CD4-positive, alpha-beta T cell treated with Interferon gamma for 1 hour (primary cell): ENCODE data around the gene ZNF496.
"Not testable (repeated sequence)": the region's sequence is repeated elsewhere in the genome, so short reads cannot be mapped to it uniquely, and the experiment has no call there.

Source experiments
- DNase-seq: peaks from one replicate; pipeline ENCODE4 v3.0.0-alpha.2; 2020

Gene ZNF496

DNA sequence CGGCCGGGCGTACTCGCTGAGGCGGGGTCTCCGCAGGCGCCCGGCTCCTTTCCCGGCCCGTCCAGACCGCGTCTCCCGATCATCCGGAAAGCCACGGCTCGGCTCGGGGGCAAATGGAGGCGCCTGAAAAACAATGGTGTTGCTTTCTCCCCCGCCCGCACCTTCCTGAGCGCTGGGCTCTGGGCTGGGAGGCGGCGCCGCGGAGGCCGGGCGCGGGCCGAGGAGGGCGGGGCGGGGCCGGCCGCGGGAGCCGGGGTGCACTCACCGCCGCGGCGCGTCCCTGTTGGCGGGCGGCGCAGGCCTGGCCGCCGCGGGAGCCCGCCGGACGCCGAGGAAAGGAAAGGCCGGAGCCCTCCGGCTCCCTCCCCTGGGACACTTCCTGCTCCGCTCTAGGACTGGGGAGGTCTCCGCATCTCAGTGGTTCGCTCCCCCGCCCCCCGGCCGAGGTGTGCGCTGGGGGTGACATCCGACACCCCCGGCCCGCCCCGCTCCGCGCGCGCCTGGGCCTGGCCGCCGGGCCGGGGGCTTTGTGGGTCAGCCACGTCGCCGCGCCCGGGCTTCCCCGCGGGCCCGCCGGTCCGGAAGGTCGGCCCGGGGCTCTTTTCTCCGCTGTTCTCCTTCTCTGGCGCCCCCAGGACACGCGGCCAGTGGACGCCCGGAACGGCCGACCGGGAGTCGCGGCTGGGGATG, at the start of gene ZNF496:
Gene ZNF496 (minus strand): TSS at position 343 of the 690 bp plus-strand sequence. CDS start 2,289 bp downstream, outside the sequence.
- peak; percentile 62 for DNase-seq

DNA sequence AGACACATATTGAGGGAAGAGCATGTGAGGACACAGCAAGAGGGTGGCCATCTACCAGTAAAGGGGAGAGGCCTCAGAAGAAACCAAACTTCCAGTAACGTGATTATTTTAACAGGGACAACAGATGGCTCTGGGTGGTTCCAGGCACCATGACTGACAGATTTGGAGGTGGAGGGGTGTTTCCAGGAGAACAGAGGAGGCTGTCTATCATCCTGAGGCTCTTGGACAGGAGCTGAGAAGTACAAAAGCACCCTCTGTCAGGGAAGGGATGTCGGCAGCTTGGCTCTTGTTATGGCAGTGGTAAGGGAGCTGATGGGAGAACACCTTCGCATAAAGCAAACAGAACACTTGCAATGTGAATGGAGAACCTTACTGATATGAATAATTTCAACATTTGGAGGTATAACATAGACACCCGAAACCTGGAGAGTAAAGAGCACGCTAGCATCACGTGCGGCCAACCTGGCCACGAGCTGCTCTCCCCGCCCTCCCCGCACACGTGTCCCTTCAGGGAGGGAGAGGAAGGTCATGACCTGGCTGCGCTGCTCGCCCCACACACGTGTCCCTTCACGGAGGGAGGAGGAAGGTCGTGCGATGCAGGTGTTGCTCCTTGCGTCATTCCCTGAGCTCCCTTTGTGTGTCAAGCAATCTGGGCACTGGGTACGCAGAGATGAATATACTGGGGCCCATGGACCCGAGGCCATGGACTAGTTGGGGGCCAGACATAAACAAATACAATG, 46.8 kb upstream of the ZNF496 start:
- no peak for DNase-seq

DNA sequence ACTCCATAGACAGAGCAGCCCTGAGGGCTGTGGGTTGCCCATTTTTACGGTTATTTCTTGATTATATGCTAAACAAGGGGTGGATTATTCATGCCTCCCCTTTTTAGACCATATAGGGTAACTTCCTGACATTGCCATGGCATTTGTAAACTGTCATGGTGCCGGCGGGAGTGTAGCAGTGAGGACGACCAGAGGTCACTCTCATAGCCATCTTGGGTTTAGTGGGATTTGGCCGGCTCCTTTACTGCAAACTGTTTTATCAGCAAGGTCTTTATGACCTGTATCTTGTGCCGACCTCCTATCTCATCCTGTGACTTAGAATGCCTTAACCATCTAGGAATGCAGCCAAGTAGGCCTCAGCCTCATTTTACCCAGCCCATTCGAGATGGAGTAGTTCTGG, 46.0 kb upstream of the ZNF496 start:
- DNase-seq: not testable (repeated sequence)

DNA sequence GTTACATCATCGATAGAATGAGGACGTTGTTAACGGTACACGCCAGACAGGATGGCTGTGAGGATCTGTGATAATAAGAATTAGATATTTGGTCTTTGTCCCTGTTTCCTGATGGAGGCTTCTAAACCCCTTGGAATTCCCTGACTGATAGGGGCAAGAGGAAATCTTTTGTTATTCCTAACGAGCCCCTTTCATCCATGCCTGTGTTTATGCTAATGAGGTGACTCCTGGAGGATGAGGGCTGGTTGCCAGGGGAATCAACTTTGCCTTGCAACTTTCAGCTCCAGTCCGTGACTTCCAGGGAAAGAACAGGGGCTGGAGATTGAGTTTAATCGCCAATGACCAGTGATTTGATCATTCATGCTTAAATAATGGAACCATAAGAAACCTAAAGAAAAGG, 45.0 kb upstream of the ZNF496 start:
- no peak for DNase-seq

DNA sequence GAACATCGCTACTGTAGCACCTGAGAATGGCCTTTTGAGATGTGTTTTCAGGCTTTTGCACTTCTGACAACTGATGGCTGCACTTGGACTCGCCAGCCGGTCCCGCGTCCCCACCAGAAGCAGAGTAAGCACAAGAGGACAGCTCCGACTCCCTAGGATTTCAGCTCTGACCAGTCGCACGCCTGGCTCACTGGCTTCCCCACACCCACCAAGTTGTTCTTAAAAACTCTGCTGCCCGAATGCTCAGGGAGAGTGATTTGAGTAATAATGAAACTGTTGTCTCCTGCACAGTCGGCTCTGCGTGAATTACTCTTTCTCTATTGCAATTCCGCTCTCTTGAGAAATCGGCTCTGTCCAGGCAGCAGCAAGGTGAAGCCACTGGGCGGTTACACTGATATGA, 44.1 kb upstream of the ZNF496 start:
- DNase-seq: no peak

DNA sequence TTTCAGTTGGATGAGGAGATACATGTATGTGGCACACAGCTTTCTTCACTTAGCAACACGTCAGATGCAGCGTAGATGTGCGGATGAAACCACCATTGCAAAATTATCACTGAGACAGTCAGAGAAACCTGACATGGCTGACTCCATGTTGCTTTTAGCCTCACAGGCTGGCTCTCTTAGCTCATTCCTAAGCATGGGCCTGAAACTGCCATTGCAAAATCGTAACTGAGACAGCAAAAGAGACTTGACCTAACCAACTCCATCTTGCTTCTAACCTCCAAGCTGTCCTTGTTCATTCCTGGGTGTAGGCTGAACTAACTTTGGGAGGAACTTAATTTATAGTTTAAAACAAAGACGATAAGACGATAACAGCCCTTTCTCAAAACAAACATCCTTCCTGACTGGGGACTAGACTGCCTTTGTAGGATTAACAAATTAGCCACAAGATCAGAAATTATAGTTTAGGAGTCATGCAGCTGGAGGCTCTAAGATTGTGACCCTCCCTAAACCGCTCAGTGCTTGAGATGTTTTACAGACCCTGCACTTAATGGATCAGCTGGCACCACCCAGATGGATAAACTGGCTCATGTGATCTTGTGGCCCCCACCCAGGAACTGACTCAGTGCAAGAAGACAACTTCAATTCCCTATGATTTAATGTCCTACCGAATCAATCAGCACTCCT, 43.1 kb upstream of the ZNF496 start:
- not testable (repeated sequence) for DNase-seq

DNA sequence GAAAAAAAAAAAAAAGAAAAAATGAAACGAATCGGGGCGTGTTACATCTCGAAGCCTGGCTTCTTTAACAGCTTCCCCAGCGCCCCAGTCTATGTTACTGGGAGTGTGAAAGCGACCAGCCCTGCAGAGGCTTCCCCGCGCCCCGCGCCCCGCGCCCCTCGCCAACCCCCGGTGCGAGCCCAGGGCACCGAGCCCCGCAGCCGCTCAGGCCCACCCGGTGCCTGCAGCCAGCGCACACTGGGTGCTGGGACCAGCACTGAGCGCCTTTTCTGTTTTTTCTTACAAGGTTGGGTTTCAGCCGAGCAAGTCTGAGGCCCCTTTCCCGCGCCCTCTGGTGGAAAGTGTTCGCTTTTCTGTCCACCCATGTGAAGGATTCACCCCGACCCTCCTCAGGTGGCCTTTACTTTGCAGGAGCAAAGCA, 42.1 kb upstream of the ZNF496 start:
- DNase-seq: peak; percentile 49

DNA sequence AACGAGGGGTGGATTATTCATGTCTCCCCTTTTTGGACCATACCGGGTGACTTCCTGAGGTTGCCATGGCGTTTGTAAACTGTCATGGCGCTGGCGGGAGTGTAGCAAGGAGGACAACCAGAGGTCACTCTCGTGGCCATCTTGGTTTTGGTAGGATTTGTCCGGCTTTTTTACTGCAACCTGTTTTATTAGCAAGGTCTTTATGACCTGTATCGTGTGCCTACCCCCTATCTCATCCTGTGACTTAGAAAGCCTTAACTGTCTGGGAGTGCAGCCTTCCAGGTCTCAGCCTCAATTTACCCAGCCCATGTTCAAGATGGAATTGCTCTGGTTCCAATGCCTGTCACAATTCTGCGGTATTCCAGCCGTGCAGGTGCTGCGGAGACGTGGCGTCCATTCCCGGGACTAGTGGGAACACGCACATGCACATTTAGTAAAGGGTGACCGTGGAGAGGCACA, 40.2 kb upstream of the ZNF496 start:
- DNase-seq: no peak

DNA sequence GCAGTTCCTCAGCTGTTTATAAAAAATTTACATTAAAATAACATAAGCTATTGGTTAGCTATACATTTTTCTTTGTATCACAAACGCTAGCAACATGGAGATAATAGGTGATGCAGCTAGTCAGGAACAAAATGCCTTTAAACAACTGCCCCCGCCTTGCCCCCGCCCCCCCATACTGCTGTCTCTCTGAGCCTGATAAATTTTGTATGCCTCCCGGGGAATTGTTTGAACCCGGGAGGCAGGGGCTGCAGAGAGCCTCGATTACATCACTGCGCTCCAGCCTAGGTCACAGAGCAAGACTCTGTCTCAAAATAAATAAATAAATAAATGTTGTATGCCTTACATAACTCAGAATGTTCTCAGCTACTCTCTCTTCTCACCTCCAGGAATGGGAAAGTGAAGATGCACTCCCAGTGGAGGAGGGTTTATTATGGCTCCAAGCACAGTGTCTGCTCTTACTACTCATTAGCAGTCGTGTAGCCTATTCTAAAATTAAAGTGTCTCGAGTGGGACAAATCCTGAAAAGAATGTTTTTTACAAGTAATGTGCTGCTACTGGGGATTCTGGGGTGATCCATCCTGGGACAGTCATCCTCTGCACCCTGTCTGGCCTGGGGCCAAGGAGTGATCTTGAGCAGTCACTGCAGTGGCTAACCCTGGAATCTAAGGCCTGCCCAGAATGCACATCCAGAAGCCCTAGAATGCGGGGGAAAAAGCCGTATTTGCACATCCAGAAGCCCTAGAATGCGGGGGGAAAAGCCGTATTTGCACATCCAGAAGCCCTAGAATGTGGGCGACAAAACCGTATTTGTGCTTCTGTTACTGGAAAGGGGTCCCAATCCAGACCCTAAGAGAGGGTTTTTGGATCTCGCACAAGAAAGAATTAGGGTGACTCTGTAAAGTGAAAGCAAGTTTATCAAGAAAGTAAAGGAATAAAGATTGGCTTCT, 39.4 kb upstream of the ZNF496 start:
- DNase-seq: no peak

DNA sequence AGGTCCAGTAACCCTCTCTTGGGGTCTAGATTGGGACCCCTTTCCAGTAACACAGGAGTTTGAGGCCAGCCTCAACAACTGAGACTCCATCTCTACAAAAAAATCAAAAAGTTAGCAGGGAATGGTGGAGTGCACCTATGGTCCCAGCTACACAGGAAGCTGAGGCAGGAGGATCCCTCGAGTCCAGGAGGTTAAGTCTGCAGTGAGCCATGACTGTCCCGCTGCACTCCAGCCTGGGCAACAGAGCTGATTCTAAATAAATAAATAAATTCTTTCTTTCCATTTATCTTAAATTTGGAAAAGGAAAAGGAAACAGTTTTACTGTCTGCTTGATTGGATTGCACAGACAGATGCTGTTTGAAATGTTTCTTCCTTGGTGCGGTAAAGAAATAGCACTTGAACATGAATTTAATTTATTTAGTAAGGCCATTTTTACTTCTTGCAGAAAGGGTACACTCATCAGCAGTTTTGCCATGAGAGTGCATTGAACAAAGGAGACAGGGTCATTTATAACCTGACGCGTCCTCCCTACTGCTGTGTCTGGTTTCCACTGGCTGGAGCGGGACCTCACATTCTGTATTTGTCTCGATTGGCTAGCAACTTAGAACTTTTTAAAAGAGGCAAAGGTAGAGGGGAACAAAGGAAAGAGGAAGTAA, 37.0 kb upstream of the ZNF496 start:
- DNase-seq: no peak

DNA sequence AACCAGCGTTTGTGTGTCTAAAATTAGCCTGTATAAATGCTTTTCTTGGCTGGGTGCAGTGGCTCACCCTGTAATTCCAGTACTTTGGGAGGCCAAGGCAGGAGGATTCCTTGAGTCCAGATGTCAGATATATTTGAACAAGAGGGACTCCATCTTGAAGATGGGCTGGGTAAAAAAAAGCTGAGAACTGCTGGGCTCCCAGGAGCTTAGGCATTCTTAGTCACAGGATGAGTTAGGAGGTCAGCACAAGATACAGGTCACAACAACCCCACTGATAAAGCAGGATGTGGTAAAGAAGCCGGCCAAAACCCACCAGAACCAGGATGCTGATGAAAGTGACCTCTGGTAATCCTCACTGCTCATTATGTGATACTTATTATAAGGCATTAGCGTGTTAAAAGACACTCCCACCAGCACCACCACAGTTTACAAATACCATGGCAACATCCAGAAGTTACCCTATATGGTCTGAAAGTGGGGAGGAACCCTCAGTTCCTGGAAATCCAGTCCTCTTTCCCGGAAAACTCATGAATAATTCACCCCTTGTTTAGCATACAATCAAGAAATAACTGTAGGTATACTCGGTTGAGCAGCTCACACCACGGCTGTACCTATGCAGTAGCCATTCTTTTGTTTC, 36.2 kb upstream of the ZNF496 start:
- DNase-seq: peak; percentile 17

DNA sequence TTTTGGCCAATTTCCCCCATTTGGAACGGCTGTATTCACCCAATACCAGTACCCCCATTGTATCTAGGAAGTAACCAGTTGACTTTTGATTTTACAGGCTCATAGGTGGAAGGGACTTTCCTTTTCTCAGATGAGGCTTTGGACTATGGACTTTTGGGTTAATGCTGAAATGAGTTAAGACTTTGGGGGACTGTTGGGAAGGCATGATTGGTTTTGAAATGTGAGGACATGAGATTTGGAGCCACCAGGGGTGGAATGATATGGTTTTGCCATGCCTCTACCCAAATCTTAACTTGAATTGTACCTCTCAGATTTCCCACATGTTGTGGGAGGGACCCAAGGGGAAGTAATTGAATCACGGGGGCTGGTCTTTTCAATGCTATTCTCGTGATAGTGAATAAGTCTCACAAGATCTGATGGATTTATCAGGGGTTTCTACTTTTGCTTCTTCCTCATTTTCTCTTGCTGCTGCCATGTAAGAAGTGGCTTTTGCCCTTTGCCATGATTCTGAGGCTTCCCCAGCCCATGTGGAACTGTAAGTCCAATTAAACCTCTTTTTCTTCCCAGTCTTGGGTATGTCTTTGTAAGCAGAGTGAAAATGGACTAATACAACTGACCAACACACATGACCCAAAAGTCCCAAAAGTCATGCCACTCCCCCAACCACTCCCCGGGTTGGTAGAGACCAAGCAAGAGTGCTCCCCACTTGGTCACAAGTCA, 35.4 kb upstream of the ZNF496 start:
- no peak for DNase-seq

DNA sequence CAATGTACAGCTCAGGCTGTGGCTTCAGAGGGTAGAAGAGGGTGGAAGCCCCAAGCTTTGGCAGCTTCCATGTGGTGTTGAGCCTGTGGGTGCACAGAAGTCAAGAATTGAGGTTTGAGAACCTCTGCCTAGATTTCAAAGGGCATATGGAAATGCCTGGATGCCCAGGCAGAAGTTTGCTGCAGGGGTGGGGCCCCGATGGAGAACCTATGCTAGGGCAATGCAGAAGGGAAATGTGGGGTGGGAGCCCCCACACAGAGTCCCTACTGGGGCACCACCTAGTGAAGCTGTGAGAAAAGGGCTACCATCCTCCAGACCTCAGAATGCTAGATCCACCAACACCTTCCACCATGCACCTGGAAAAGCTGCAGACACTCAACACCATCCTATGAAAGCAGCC, 34.7 kb upstream of the ZNF496 start:
- not testable (repeated sequence) for DNase-seq

DNA sequence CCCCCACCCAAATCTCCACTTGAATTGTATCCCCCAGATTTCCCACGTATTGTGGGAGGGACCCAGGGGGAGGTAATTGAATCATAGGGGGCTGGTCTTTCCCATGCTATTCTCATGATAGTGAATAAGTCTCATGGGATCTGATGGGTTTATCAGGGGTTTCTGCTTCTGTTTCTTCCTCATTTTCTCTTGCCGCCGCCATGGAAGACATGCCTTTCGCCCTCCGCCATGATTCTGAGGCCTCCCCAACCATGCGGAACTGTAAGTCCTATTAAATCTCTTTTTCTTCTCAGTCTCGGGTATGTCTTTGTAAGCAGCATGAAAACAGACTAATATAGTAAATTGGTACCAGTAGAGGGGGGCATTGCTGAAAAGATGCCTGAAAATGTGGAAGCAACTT, 33.4 kb upstream of the ZNF496 start:
- no peak for DNase-seq

DNA sequence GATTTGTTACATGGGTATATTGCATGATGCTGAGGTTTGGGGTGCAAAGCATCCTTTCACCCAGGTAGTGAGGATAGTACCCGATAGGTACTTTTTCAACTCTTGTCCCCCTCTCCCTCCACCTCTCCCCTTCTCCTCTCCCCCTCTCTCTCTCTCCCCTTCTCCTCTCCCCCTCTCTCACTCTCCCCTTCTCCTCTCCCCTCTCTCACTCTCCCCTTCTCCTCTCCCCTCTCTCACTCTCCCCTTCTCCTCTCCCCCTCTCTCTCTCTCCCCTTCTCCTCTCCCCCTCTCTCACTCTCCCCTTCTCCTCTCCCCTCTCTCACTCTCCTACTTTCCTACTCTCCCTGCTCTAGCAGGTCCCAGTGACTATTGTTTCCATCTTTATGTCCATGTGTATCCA, 31.3 kb upstream of the ZNF496 start:
- not testable (repeated sequence) for DNase-seq

DNA sequence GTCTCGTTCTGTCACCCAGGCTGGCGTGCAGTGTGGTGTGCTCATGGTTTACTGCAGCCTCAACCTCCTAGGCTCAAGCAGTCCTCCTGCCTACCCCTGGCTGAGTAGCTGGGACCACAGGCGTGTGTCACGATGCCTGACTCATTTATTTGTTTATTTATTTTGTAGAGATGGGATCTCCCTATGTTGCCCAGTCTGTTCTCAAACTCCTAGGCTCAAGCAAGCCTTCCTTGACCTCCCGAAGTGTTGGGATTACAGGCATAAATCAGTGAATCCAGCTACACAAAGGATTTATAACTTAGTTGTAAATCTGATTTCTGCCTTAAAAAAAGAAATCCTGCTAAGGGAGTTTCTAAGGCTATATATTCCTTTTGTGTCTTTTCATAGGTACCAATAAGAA, 30.5 kb upstream of the ZNF496 start:
- DNase-seq: no peak

DNA sequence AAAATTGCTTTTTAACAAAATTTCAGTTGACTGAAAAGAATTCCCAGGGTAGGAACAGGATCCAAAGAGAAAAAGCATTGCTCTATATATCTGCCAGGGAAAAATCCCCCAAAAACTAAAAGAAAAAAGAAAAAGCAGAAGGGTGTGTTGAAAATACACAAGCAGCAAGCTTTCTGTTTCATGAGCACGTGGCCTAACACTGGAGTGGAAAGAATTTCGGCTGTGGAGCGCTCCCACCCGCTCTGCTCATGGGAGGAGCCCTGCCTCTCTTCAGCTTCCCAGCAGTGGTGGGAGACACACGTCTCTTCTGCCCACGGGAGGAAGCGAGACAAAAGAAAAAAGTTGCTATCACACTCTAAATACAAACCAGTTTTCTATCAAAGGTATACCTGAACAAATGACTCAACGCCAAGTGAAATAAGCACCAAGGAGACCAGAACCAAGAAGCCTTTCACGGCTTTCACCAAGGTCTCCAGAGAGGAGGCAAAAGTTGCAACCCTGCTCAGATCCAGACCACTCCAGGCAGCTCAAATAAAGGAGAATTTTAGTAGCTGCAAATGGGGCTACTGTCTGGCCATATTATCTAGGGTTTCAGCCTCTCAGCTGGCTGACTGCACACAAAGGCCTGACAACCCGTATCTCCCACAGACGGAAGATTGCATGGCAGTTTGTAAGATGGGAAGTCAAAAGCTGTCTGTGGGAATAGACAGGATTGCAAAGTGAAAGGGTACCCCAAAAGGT, 29.5 kb upstream of the ZNF496 start:
- no peak for DNase-seq

DNA sequence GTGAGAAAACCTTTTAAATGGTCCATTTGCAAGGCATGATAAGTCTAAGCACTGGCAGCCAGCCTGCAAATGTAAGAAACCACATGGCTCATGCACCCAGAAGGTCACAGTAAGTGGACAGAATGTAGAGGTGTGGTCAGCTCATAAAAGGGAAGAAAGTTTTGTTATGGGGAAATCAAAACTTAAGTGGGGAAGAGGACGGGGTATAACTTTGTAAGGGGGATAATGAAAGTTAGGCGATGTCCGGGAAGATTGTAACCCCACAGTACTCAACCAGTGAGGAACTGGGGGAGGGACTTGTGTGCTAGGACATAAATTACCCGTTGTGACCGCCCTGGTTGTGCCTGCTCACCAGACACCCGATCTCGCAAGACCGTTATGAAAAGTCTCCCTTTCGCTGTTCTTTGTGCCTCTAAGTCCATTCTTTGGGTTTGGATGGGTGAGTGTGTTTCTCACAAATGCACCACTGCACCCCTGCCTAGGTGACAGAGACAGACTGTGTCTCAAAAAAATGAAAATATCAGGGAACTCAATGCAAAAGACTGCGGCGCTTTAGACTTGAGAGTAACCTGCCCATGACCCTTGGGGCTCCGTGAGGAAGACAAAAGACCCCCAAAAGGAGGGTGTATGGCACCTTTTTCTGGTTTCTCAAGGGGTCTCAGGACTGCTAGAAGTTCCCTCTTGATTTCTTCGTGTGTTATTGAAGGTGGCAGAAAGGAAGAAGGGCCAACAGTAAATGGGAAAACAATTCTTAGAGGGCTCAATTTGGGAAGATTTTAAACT, 28.6 kb upstream of the ZNF496 start:
- DNase-seq: peak; percentile 64

DNA sequence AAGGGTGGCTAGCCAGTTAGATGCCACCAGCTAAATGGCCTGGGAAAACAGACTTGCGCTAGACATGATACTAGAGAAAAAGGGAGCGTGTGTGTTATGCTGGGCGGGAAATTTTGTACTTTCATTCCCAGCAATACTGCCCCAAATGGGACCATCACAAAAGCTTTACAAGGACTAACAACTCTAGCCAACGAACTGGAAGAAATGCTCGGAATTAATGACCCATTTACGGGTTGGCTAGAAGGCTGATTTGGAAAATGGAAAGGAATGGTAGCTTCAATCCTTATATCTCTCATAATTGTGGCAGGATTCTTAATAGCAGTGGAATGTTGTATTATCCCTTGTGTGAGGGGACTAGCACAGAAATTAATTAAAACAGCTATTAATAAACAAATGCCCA, 27.9 kb upstream of the ZNF496 start:
- DNase-seq: no peak
